SH-SY5Y (cell line): ENCODE data around the gene VPS37C.

ENCODE experiments used
- GATA2 ChIP-seq: IDR thresholded peaks from 2 replicates; pipeline ENCODE4 v1.6.1; 2011; ENCODE audit warnings: mild to moderate bottlenecking, low read depth, low read length
- GATA3 ChIP-seq: IDR thresholded peaks from 2 replicates; pipeline ENCODE4 v1.6.1; 2011; ENCODE audit warnings: low read depth, mild to moderate bottlenecking, low read length, moderate library complexity

- TF ChIP-seq GATA2 (no peak), GATA3 (no peak)
Observed at GRCh38 chr11:61134801-61135257, 26.4 kb downstream of the VPS37C start.
